Panc1 (cell line): ENCODE measurements around the gene IWS1.

Experiments used
- CTCF ChIP-seq: fragments of 450-650 bp; IDR thresholded peaks from 2 replicates; pipeline ENCODE4 v1.5.1; 2017; ENCODE audit warnings: mild to moderate bottlenecking
- POLR2AphosphoS5 ChIP-seq: IDR thresholded peaks from 2 replicates; pipeline ENCODE4 v1.6.1; 2012; ENCODE audit warnings: mild to moderate bottlenecking, low read depth, low read length, moderate library complexity
- REST ChIP-seq, 2 experiments: IDR thresholded peaks; 2 replicates each; pipeline ENCODE4 v1.6.1; 2011 to 2012; ENCODE audit warnings: low read depth in 2 of 2, control low read depth in 1 of 2, low read length in 1 of 2, mild to moderate bottlenecking in 1 of 2, moderate library complexity in 1 of 2; ENCODE audit not compliant: insufficient read depth in 1 of 2
- SIN3A ChIP-seq: IDR thresholded peaks from 2 replicates; pipeline ENCODE4 v1.6.1; 2012; ENCODE audit warnings: low read depth, mild to moderate bottlenecking, low read length, moderate library complexity, borderline replicate concordance; ENCODE audit not compliant: insufficient read depth
- TCF7L2 ChIP-seq: IDR thresholded peaks from 2 replicates; pipeline ENCODE4 v1.6.1; 2011; ENCODE audit warnings: mild to moderate bottlenecking, low read depth, low read length, inconsistent platforms

- TF ChIP-seq CTCF (no peak), POLR2AphosphoS5 (no peak), REST (IDR thresholded peaks at IDR 0.05; ENCODE audit: insufficient read depth in 1 of 2, low read depth in 2 of 2, low read length in 1 of 2) (no peak), TCF7L2 (no peak), SIN3A (no peak)
Observed at GRCh38 chr2:127536707-127537541, 10.6 kb upstream of the IWS1 start.
